Measurements from ENCODE around the gene CDC20B.

- TF ChIP-seq, protein P1, sequence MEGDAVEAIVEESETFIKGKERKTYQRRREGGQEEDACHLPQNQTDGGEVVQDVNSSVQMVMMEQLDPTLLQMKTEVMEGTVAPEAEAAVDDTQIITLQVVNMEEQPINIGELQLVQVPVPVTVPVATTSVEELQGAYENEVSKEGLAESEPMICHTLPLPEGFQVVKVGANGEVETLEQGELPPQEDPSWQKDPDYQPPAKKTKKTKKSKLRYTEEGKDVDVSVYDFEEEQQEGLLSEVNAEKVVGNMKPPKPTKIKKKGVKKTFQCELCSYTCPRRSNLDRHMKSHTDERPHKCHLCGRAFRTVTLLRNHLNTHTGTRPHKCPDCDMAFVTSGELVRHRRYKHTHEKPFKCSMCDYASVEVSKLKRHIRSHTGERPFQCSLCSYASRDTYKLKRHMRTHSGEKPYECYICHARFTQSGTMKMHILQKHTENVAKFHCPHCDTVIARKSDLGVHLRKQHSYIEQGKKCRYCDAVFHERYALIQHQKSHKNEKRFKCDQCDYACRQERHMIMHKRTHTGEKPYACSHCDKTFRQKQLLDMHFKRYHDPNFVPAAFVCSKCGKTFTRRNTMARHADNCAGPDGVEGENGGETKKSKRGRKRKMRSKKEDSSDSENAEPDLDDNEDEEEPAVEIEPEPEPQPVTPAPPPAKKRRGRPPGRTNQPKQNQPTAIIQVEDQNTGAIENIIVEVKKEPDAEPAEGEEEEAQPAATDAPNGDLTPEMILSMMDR (tag by site-specific recombination; IDR thresholded peaks at IDR 0.05): no peak
- TF ChIP-seq, protein P2, sequence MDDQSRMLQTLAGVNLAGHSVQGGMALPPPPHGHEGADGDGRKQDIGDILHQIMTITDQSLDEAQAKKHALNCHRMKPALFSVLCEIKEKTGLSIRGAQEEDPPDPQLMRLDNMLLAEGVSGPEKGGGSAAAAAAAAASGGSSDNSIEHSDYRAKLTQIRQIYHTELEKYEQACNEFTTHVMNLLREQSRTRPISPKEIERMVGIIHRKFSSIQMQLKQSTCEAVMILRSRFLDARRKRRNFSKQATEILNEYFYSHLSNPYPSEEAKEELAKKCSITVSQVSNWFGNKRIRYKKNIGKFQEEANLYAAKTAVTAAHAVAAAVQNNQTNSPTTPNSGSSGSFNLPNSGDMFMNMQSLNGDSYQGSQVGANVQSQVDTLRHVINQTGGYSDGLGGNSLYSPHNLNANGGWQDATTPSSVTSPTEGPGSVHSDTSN (CRISPR knock-in tag; IDR thresholded peaks at IDR 0.05): no peak
- TF ChIP-seq, protein P3, sequence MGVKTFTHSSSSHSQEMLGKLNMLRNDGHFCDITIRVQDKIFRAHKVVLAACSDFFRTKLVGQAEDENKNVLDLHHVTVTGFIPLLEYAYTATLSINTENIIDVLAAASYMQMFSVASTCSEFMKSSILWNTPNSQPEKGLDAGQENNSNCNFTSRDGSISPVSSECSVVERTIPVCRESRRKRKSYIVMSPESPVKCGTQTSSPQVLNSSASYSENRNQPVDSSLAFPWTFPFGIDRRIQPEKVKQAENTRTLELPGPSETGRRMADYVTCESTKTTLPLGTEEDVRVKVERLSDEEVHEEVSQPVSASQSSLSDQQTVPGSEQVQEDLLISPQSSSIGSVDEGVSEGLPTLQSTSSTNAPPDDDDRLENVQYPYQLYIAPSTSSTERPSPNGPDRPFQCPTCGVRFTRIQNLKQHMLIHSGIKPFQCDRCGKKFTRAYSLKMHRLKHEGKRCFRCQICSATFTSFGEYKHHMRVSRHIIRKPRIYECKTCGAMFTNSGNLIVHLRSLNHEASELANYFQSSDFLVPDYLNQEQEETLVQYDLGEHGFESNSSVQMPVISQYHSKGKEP (tag by site-specific recombination; IDR thresholded peaks at IDR 0.05): no peak
- TF ChIP-seq ZNF19 (tag by site-specific recombination; IDR thresholded peaks at IDR 0.05; ENCODE audit: low read depth) (no peak), ZNF350 (tag by site-specific recombination; IDR thresholded peaks at IDR 0.05) (no peak), TSHZ1 (tag by site-specific recombination; IDR thresholded peaks at IDR 0.05; ENCODE audit: borderline replicate concordance) (no peak), ZBTB49 (tag by site-specific recombination; IDR thresholded peaks at IDR 0.05; ENCODE audit: low read depth) (no peak), ZNF214 (tag by site-specific recombination; IDR thresholded peaks at IDR 0.05; ENCODE audit: borderline replicate concordance) (no peak), ZNF747 (tag by site-specific recombination; IDR thresholded peaks at IDR 0.05) (no peak), ZNF426 (tag by site-specific recombination; IDR thresholded peaks at IDR 0.05) (no peak), REST (tag by site-specific recombination; IDR thresholded peaks at IDR 0.05) (no peak), SETDB1 (IDR thresholded peaks at IDR 0.05; ENCODE audit: insufficient read length, low read length) (no peak)
These were observed 58.9 kb downstream of the CDC20B start for GRCh38 chr5:55114061-55114460.
